K562 (cell line): Measurements from ENCODE around the gene DELE1. TPM values are rescaled to one million over a fixed set of nuclear protein-coding genes. Genes with fewer than 3 reads are reported as not detected.
A peak's percentile ranks its signal among the peaks of the same experiment; 100 is the strongest.

ENCODE experiments used
- ATAC-seq: fragments of 200-7000 bp; cut with Tn5 transposase; 3 replicates; pipeline ENCODE4 v1.9.1; 2020; ENCODE audit warnings: moderate library complexity
- BruUV-seq: library from RNA; stranded (reverse); fragments of 400-500 nt; replicated peaks from 2 replicates; lab custom pipeline; 2021; lab: Mats Ljungman, UMichigan
- CTCF ChIA-PET: fragments of 300-600 bp; formaldehyde crosslinking; extraction: SDS; loops from one replicate; lab custom pipeline; 2021; ENCODE audit warnings: low intra/inter-chr PET ratio; lab: Yijun Ruan, JAX
- POLR2A ChIA-PET: fragments of 300-600, 350-650 bp; sonication (Branson Sonifier 250); formaldehyde crosslinking; extraction: SDS; loops from one replicate; lab custom pipeline; 2021; ENCODE audit warnings: antibody characterized with exemption, inconsistent platforms; lab: Yijun Ruan, JAX
- DNase-seq, 4 experiments: peaks; one replicate each; pipeline versions ENCODE4 v3.0.0 to v3.0.0-alpha.2; 2011 to 2018; ENCODE audit warnings: low spot score in 3 of 4, mixed read lengths in 3 of 4; ENCODE audit errors: extremely low read depth in 1 of 4
- FAIRE-seq: peaks from 2 replicates; lab custom pipeline; 2011; peaks lifted over from hg19 to GRCh38; lab: Jason Lieb, UNC
- H2AFZ ChIP-seq: 2 replicates; pipeline ENCODE4 v1.6.0; 2011; ENCODE audit warnings: low read depth, low read length, control low read depth, inconsistent platforms
- H3K27ac ChIP-seq: fragments of 200-600 bp; 3 replicates; pipeline ENCODE4 v1.8.0; 2011; ENCODE audit warnings: low read depth, mild to moderate bottlenecking, control low read depth, inconsistent platforms, low read length, moderate library complexity, mixed read lengths; ENCODE audit errors: extremely low read depth
- H3K27me3 ChIP-seq, 2 experiments: fragments of 300-600 bp in 1 of 2; 2 replicates in 1 of 2; 3 replicates in 1 of 2; pipeline versions ENCODE4 v1.6.0 to v1.8.0; 2011; ENCODE audit warnings: inconsistent platforms in 2 of 2, low read length in 2 of 2, mild to moderate bottlenecking in 1 of 2, mixed read lengths in 1 of 2, moderate library complexity in 1 of 2; ENCODE audit not compliant: control insufficient read depth in 2 of 2, insufficient read depth in 2 of 2
- H3K36me3 ChIP-seq: fragments of 300-600 bp; 3 replicates; pipeline ENCODE4 v1.8.0; 2011; ENCODE audit warnings: mild to moderate bottlenecking, low read length, inconsistent platforms; ENCODE audit not compliant: control insufficient read depth, insufficient read depth
- H3K4me1 ChIP-seq, 2 experiments: fragments of 200-600 bp in 1 of 2; replicated peaks in 1 of 2; 2 replicates in 1 of 2; 3 replicates in 1 of 2; pipeline versions ENCODE4 v1.5.1 to v1.8.0; 2011; ENCODE audit warnings: inconsistent platforms in 2 of 2, low read length in 2 of 2, mild to moderate bottlenecking in 1 of 2, mixed read lengths in 1 of 2, moderate library complexity in 1 of 2; ENCODE audit not compliant: control insufficient read depth in 2 of 2, insufficient read depth in 2 of 2
- H3K4me2 ChIP-seq: 2 replicates; pipeline ENCODE4 v1.6.1; 2011; ENCODE audit warnings: low read length, control low read depth, inconsistent platforms, mixed read lengths; ENCODE audit not compliant: insufficient read depth
- H3K4me3 ChIP-seq: fragments of 200-600 bp; sonication (generic), shearing (Covaris generic); 2 replicates; pipeline ENCODE4 v1.5.1; 2016; ENCODE audit warnings: control low read depth, inconsistent platforms
- H3K79me2 ChIP-seq: fragments of 200-600 bp; 3 replicates; pipeline ENCODE4 v1.8.0; 2011; ENCODE audit warnings: low read length, inconsistent platforms; ENCODE audit not compliant: control insufficient read depth, insufficient read depth
- H3K9ac ChIP-seq, 2 experiments: 2 replicates each; pipeline versions ENCODE4 v1.6.0 to v1.6.1; 2011; ENCODE audit warnings: low read depth in 2 of 2, low read length in 2 of 2, control low read depth in 1 of 2, inconsistent platforms in 1 of 2, mild to moderate bottlenecking in 1 of 2, mixed read lengths in 1 of 2; ENCODE audit not compliant: insufficient read depth in 1 of 2
- H3K9me1 ChIP-seq: one replicate; pipeline ENCODE4 v1.6.0; 2011; ENCODE audit warnings: inconsistent platforms, mild to moderate bottlenecking, low read length, moderate library complexity; ENCODE audit not compliant: control insufficient read depth, insufficient read depth
- H3K9me3 ChIP-seq: replicated peaks from 2 replicates; pipeline ENCODE4 v1.5.1; 2011; ENCODE audit warnings: low read depth, low read length, inconsistent platforms; ENCODE audit not compliant: control insufficient read depth, insufficient read depth
- H4K20me1 ChIP-seq: replicated peaks from 2 replicates; pipeline ENCODE4 v1.6.1; 2011; ENCODE audit warnings: low read length, inconsistent platforms, mixed read lengths; ENCODE audit not compliant: control insufficient read depth, insufficient read depth
- FOXK2 ChIP-seq, 2 experiments: fragments of 450-650 bp; IDR thresholded peaks in 1 of 2; conservative IDR thresholded peaks in 1 of 2; 2 replicates each; pipeline ENCODE4 v1.6.1; 2016; ENCODE audit warnings: low read depth in 2 of 2, mild to moderate bottlenecking in 1 of 2
- MAFG ChIP-seq: fragments of 450-650 bp; conservative IDR thresholded peaks from 2 replicates; pipeline ENCODE4 v1.6.1; 2016; ENCODE audit warnings: missing genetic modification characterization, missing compliant biosample characterization
- RBFOX2 ChIP-seq: fragments of 200-400 bp; formaldehyde crosslinking; IDR thresholded peaks from 2 replicates; pipeline ENCODE4 v1.6.1; 2017; ENCODE audit warnings: low read depth, mild to moderate bottlenecking, low read length, moderate library complexity
- WGBS: fragments of 100-300 bp; shearing (Covaris generic); methylation state at CpG from one replicate; pipeline ENCODE4 v1.1.6; 2016; ENCODE audit warnings: low coverage, mixed read lengths; ENCODE audit not compliant: insufficient coverage; ENCODE audit errors: missing lambda C conversion rate; 5-methylcytosine and 5-hydroxymethylcytosine counted together
- in situ Hi-C: fragments of 300-500 bp; cut with MboI; formaldehyde crosslinking; loops from 4 replicates; pipeline ENCODE4 v1.15.0; 2018; ENCODE audit warnings: inconsistent platforms, mixed read lengths
- intact Hi-C: fragments of 100-400 bp; cut with micrococcal nuclease; formaldehyde crosslinking; loops from 2 replicates; pipeline ENCODE4 v1.14.2; 2022
- polyA plus RNA-seq, 8 experiments: library from polyadenylated mRNA; depleted of rRNA in 4 of 8; stranded (reverse) in 5 of 8; unstranded in 3 of 8; fragments of >200 nt; fragmentation: Nextera tagmentation in 2 of 8; fragmentation: Illumina TruSeq in 1 of 8; extraction: Ambion mirVana in 2 of 8; extraction: Trizol in 1 of 8; gene quantifications; 2 replicates each; pipeline versions ENCODE4 v1.2.1 to v1.2.3, GENCODE V29; 2011 to 2014; ENCODE audit warnings: inconsistent platforms in 1 of 8, missing spikeins in 1 of 8
- total RNA-seq, 7 experiments: library from RNA; depleted of rRNA in 6 of 7; stranded (reverse); fragments of >200 nt in 6 of 7; fragmentation: Illumina TruSeq in 2 of 7; extraction: Trizol in 2 of 7; gene quantifications; 2 replicates each; pipeline versions ENCODE4 v1.2.1 to v1.2.3, GENCODE V29; 2011 to 2021; ENCODE audit warnings: low replicate concordance in 1 of 7

The DELE1 gene
- total and polyA plus RNA-seq, 9 of the 15 experiments (the other 6 are each of a cell fraction or from before 2014, with no cell fraction given) = 16.6 to 74.4 (median 49.8) TPM

DNA sequence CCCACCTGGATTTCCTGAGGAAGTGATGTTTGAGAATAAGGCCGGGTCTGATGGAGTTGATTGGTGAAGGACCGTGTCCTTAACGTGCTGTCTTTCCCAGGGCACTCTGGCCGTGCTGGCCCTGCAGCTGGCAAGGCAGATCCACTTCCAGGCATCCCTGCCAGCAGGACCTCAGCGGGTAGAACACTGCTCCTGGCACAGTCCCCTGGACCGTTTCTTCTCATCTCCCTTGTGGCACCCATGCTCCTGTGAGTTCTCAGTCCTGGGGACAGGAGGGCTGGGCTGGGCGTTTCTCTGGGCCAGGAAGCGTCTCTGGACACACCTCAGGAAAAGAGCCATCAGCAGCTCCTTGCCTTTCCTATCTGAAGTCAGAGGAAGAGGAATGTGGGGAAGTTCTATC, 4.4 kb downstream of the DELE1 start:
- no TSS peak for BruUV-seq
- DNase-seq = no peak
- 91% methylated on average over 8 of the region's 8 CpGs for WGBS

DNA sequence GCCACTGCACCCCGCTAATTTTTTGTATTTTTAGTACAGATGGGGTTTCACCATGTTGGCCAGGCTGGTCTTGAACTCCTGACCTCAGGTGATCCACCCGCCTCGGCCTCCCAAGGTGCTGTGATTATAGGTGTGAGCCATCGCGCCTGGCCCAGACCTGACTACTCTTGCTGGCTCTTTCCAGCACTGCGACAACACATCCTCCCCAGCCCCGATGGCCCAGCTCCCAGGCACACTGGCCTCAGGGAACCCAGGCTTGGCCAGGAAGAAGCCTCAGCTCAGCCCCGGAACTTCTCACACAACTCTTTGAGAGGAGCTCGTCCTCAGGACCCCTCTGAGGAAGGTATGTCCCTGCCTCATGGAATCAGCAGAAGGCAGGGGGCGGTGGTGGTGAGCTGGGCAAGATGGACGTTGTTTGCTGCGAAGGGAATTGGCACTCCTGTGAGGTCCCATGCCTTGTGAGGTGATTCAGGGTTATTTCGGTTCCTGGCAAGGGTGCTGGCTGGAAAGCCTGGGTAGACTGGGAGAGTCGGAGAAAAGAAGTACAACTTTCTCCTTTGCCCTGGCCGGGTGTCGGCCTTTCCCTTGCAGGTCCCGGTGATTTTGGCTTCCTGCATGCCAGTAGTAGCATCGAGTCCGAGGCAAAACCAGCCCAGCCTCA, 5.9 kb downstream of the DELE1 start:
- BruUV-seq = no TSS peak

More for the DNA sequence above, 4.4 kb downstream of the DELE1 start:
- Histone ChIP-seq H3K9me3 (no peaks in the 10 kb centered on the region), H3K9me1 (no peaks in the 10 kb centered on the region), H2AFZ (no peak overlapping the region), H4K20me1 (no peaks in the 10 kb centered on the region), H3K4me2 (no peak overlapping the region), H3K9ac (no peak overlapping the region), H3K27me3 (no peaks in the 10 kb centered on the region), H3K79me2 (peaks cover 15% of the 10 kb centered on the region), H3K36me3 (peaks cover 73% of the 10 kb centered on the region), H3K4me1 (peaks cover 4 to 9% of the 10 kb centered on the region in 2 experiments; a peak in 4 of 5 replicates), H3K27ac (no peak overlapping the region), H3K4me3 (no peak overlapping the region)
- CTCF ChIA-PET = no interaction called here
- in situ Hi-C loops (no loop called here), intact Hi-C loops (no loop called here)
- ATAC-seq (no peak), FAIRE-seq (no peak)
- POLR2A ChIA-PET = no interaction called here
- TF ChIP-seq FOXK2 (conservative IDR thresholded peaks at IDR 0.05 in 1 of 2, IDR thresholded peaks at IDR 0.05 in 1 of 2; ENCODE audit: low read depth in 2 of 2) (no peak), RBFOX2 (peak; percentile 41; the same call in 1 of the 2 replicates)

More for the DNA sequence above, 5.9 kb downstream of the DELE1 start:
- POLR2A ChIA-PET = interaction anchor here (0.6 to 1.0 kb wide), 5 partner anchors 31 to 739 kb away, joined by 3 read pairs; no protein-coding TSS in a partner anchor
- peaks cover under 1% of the 10 kb centered on the region in 2 experiments; a peak in 2 of 5 replicates for H3K4me1 ChIP-seq
- WGBS = 92% methylated on average over 15 of the region's 19 CpGs
- FAIRE-seq = no peak
- DNase-seq = no peak
- no peak overlapping the region for H3K4me3 ChIP-seq
- ATAC-seq = no peak
- CTCF ChIA-PET = no interaction called here
- no peaks in the 10 kb centered on the region for H3K9me3 ChIP-seq
- H3K27me3 ChIP-seq = no peaks in the 10 kb centered on the region
- no peak overlapping the region for H3K27ac ChIP-seq
- H3K9me1 ChIP-seq = no peaks in the 10 kb centered on the region
- in situ Hi-C loops (no loop called here), intact Hi-C loops (no loop called here)
- H3K4me2 ChIP-seq = no peak overlapping the region
- no peaks in the 10 kb centered on the region for H4K20me1 ChIP-seq
- no peak overlapping the region for H2AFZ ChIP-seq
- no peak for TF ChIP-seq MAFG (tag)
- TF ChIP-seq RBFOX2 = peak; percentile 35; the same call in 1 of the 2 replicates
- peaks cover 87% of the 10 kb centered on the region for H3K36me3 ChIP-seq
- H3K79me2 ChIP-seq = peaks cover 5% of the 10 kb centered on the region
- peak overlapping the region in 1 of 2 experiments; percentile 43; a peak in 1 of 4 replicates for H3K9ac ChIP-seq
